H9 (cell line): Measurements from ENCODE around the gene AIFM2. TPM values are rescaled to one million over a fixed set of nuclear protein-coding genes. Genes with fewer than 3 reads are reported as not detected.
"Not testable (repeated sequence)": the region's sequence is repeated elsewhere in the genome, so short reads cannot be mapped to it uniquely, and the experiment has no call there.

Experiments used
- DNase-seq: peaks from one replicate; pipeline ENCODE4 v3.0.0-alpha.2; 2017
- H2AFZ ChIP-seq: one replicate; pipeline ENCODE4 v1.6.1; 2013; ENCODE audit warnings: mild to moderate bottlenecking, low read length, control low read depth, moderate library complexity
- H2AK5ac ChIP-seq: 2 replicates; pipeline ENCODE4 v1.6.1; 2013; ENCODE audit warnings: low read length, control low read depth, mixed read lengths; ENCODE audit not compliant: insufficient read length
- H2BK120ac ChIP-seq: one replicate; pipeline ENCODE4 v1.6.1; 2013; ENCODE audit warnings: low read depth, mild to moderate bottlenecking, low read length, control low read depth, inconsistent platforms; ENCODE audit not compliant: poor library complexity, severe bottlenecking
- H2BK12ac ChIP-seq: 2 replicates; pipeline ENCODE4 v1.6.1; 2013; ENCODE audit warnings: low read length, control low read depth, mixed read lengths, low read depth; ENCODE audit not compliant: insufficient read length
- H2BK15ac ChIP-seq: 2 replicates; pipeline ENCODE4 v1.6.1; 2013; ENCODE audit warnings: low read depth, low read length, control low read depth
- H2BK20ac ChIP-seq: one replicate; pipeline ENCODE4 v1.6.1; 2013; ENCODE audit warnings: low read depth, mild to moderate bottlenecking, low read length, control low read depth, inconsistent platforms; ENCODE audit not compliant: poor library complexity, severe bottlenecking
- H2BK5ac ChIP-seq: 2 replicates; pipeline ENCODE4 v1.6.1; 2013; ENCODE audit warnings: low read length, control low read depth, mixed read lengths; ENCODE audit not compliant: insufficient read length
- H3K14ac ChIP-seq: 2 replicates; pipeline ENCODE4 v1.6.1; 2013; ENCODE audit warnings: low read length, control low read depth; ENCODE audit not compliant: insufficient read depth
- H3K18ac ChIP-seq: 2 replicates; pipeline ENCODE4 v1.6.1; 2013; ENCODE audit warnings: low read depth, mild to moderate bottlenecking, mixed read lengths, low read length, control low read depth; ENCODE audit not compliant: insufficient read length
- H3K23ac ChIP-seq: 2 replicates; pipeline ENCODE4 v1.6.1; 2013; ENCODE audit warnings: low read length, control low read depth, mixed read lengths, low read depth; ENCODE audit not compliant: insufficient read length
- H3K23me2 ChIP-seq: 2 replicates; pipeline ENCODE4 v1.6.1; 2013; ENCODE audit warnings: low read depth, mild to moderate bottlenecking, mixed read lengths, low read length, control low read depth; ENCODE audit not compliant: insufficient read length, poor library complexity, severe bottlenecking
- H3K27ac ChIP-seq: 2 replicates; pipeline ENCODE4 v1.5.1; 2013; ENCODE audit warnings: low read length, control low read depth, mixed read lengths, low read depth; ENCODE audit not compliant: insufficient read length
- H3K27me3 ChIP-seq: 2 replicates; pipeline ENCODE4 v1.6.1; 2013; ENCODE audit warnings: low read length, control low read depth, inconsistent platforms; ENCODE audit not compliant: insufficient read depth
- H3K4ac ChIP-seq: 2 replicates; pipeline ENCODE4 v1.6.1; 2013; ENCODE audit warnings: low read depth, mild to moderate bottlenecking, control low read depth, inconsistent platforms, low read length, moderate library complexity
- H3K4me1 ChIP-seq: 2 replicates; pipeline ENCODE4 v1.6.1; 2013; ENCODE audit warnings: low read length, control low read depth, inconsistent platforms; ENCODE audit not compliant: insufficient read depth
- H3K4me2 ChIP-seq: 2 replicates; pipeline ENCODE4 v1.6.1; 2013; ENCODE audit warnings: low read length, control low read depth, mixed read lengths; ENCODE audit not compliant: insufficient read length, insufficient read depth
- H3K56ac ChIP-seq: 2 replicates; pipeline ENCODE4 v1.6.1; 2013; ENCODE audit warnings: low read depth, mild to moderate bottlenecking, mixed read lengths, low read length, control low read depth; ENCODE audit not compliant: insufficient read length
- H3K79me1 ChIP-seq: 2 replicates; pipeline ENCODE4 v1.6.1; 2013; ENCODE audit warnings: low read depth, mild to moderate bottlenecking, moderate library complexity, low read length, control low read depth, inconsistent platforms; ENCODE audit not compliant: insufficient read depth, poor library complexity, severe bottlenecking
- H3K79me2 ChIP-seq: 2 replicates; pipeline ENCODE4 v1.6.1; 2013; ENCODE audit warnings: low read length, control low read depth, inconsistent platforms; ENCODE audit not compliant: insufficient read depth
- H3K9ac ChIP-seq: 2 replicates; pipeline ENCODE4 v1.6.1; 2013; ENCODE audit warnings: low read length, control low read depth, mixed read lengths; ENCODE audit not compliant: insufficient read length; ENCODE audit errors: extremely low read depth
- H3K9me3 ChIP-seq: one replicate; pipeline ENCODE4 v1.6.1; 2013; ENCODE audit warnings: low read depth, low read length, inconsistent platforms; ENCODE audit not compliant: control insufficient read depth
- H3T11ph ChIP-seq: one replicate; pipeline ENCODE4 v1.6.1; 2013; ENCODE audit warnings: mild to moderate bottlenecking, low read length, control low read depth, inconsistent platforms
- H4K20me1 ChIP-seq: one replicate; pipeline ENCODE4 v1.6.1; 2013; ENCODE audit not compliant: control insufficient read depth, insufficient read length, insufficient read depth
- H4K5ac ChIP-seq: 2 replicates; pipeline ENCODE4 v1.6.1; 2013; ENCODE audit warnings: low read depth, mild to moderate bottlenecking, mixed read lengths, low read length, control low read depth; ENCODE audit not compliant: insufficient read length
- H4K8ac ChIP-seq: replicated peaks from 2 replicates; pipeline ENCODE4 v1.6.1; 2013; ENCODE audit warnings: low read length, control low read depth, mixed read lengths, low read depth; ENCODE audit not compliant: insufficient read length
- H4K91ac ChIP-seq: 2 replicates; pipeline ENCODE4 v1.6.1; 2013; ENCODE audit warnings: low read depth, mild to moderate bottlenecking, moderate library complexity, mixed read lengths, low read length, control low read depth; ENCODE audit not compliant: insufficient read length
- H3K27ac Mint-ChIP-seq, 3 experiments: 2 replicates in 2 of 3; 3 replicates in 1 of 3; pipeline ENCODE4 v1.8.0; 2020 to 2021; ENCODE audit warnings: mixed read lengths in 3 of 3, mild to moderate bottlenecking in 1 of 3, moderate library complexity in 1 of 3
- H3K27me3 Mint-ChIP-seq: 2 replicates; pipeline ENCODE4 v1.8.0; 2021; ENCODE audit warnings: low read depth, mild to moderate bottlenecking, moderate library complexity, mixed read lengths
- H3K36me3 Mint-ChIP-seq, 3 experiments: 2 replicates in 2 of 3; 3 replicates in 1 of 3; pipeline ENCODE4 v1.8.0; 2020 to 2021; ENCODE audit warnings: low read depth in 3 of 3, mixed read lengths in 3 of 3; ENCODE audit not compliant: insufficient read depth in 1 of 3
- H3K4me1 Mint-ChIP-seq, 2 experiments: 2 replicates each; pipeline ENCODE4 v1.8.0; 2020; ENCODE audit warnings: mixed read lengths in 2 of 2
- H3K4me3 Mint-ChIP-seq, 2 experiments: 2 replicates in 1 of 2; 3 replicates in 1 of 2; pipeline ENCODE4 v1.8.0; 2020 to 2021; ENCODE audit warnings: mild to moderate bottlenecking in 2 of 2, mixed read lengths in 2 of 2, moderate library complexity in 1 of 2
- H3K9me3 Mint-ChIP-seq, 2 experiments: 2 replicates in 1 of 2; 3 replicates in 1 of 2; pipeline ENCODE4 v1.8.0; 2020; ENCODE audit warnings: mild to moderate bottlenecking in 2 of 2, mixed read lengths in 2 of 2, moderate library complexity in 1 of 2
- CTCF ChIP-seq: fragments of 200-600 bp; sonication (generic); conservative IDR thresholded peaks from 3 replicates; pipeline ENCODE4 v1.8.0; 2021; ENCODE audit warnings: antibody characterized with exemption, mild to moderate bottlenecking
- WGBS: extraction: QIAGEN DNeasy Blood & Tissue Kit; methylation state at CpG from one replicate; pipeline ENCODE4 v1.1.7; 2013; ENCODE audit warnings: missing lambda C conversion rate, low lambda C conversion rate, mixed read lengths; ENCODE audit not compliant: insufficient read length; ENCODE audit errors: extremely low coverage; 5-methylcytosine and 5-hydroxymethylcytosine counted together
- total RNA-seq: library from RNA; stranded (reverse); gene quantifications from 2 replicates; pipeline ENCODE4 v1.2.1, GENCODE V29; 2021

The AIFM2 gene
- total RNA-seq, 1 experiment from 2014 or later = 5.3 TPM

- Histone ChIP-seq H3K23ac (no peak overlapping the region), H3K27ac (no peak overlapping the region), H3K4me1 (no peaks in the 10 kb centered on the region), H4K91ac (no peak overlapping the region), H3K79me1 (no peaks in the 10 kb centered on the region), H3K4ac (no peak overlapping the region), H3K9ac (no peak overlapping the region), H2BK15ac (no peak overlapping the region), H2BK20ac (no peak overlapping the region), H3K56ac (no peak overlapping the region), H4K8ac (no peak overlapping the region), H3K4me2 (no peak overlapping the region), H2BK120ac (no peak overlapping the region), H2AK5ac (no peak overlapping the region), H3K14ac (no peak overlapping the region), H3T11ph (no peak overlapping the region), H4K5ac (no peak overlapping the region), H2BK5ac (no peak overlapping the region), H3K79me2 (no peaks in the 10 kb centered on the region), H3K9me3 (no peaks in the 10 kb centered on the region), H3K27me3 (no peaks in the 10 kb centered on the region), H3K18ac (no peak overlapping the region), H3K23me2 (no peaks in the 10 kb centered on the region), H4K20me1 (no peaks in the 10 kb centered on the region), H2AFZ (no peak overlapping the region), H2BK12ac (no peak overlapping the region)
- no peak for DNase-seq
- Mint-ChIP-seq H3K27me3 (peaks cover 4% of the 10 kb centered on the region; the same call in 1 of the 2 replicates), H3K4me3 (no peak overlapping the region), H3K27ac (no peak overlapping the region), H3K36me3 (peaks cover 4 to 22% (median 7%) of the 10 kb centered on the region in 3 experiments; a peak in 5 of 7 replicates), H3K4me1 (peaks cover 8% of the 10 kb centered on the region in 2 experiments), H3K9me3 (no peaks in the 10 kb centered on the region)
- WGBS = no CpG with 5 or more reads among the region's 3 CpGs
- no peak for TF ChIP-seq CTCF
Measured at GRCh38 chr10:70101668-70102067, 31.0 kb downstream of the AIFM2 start.

- WGBS = no CpG with 5 or more reads among the region's 11 CpGs
- H3K36me3 Mint-ChIP-seq = peaks cover 4 to 23% (median 7%) of the 10 kb centered on the region in 3 experiments; a peak in 5 of 7 replicates
- H3K23me2 ChIP-seq = not testable (repeated sequence)
Measured at GRCh38 chr10:70101068-70101562, 31.5 kb downstream of the AIFM2 start.

More at GRCh38 chr10:70101068-70101562, 31.5 kb downstream of the AIFM2 start:
- not testable (repeated sequence) for H2BK12ac ChIP-seq, H3K27me3 ChIP-seq, H2BK5ac ChIP-seq, H2BK20ac ChIP-seq, H3K4me1 ChIP-seq, H2AK5ac ChIP-seq, H3K14ac ChIP-seq, H3K18ac ChIP-seq, H4K5ac ChIP-seq, H3K23ac ChIP-seq, H3K4me3 Mint-ChIP-seq, H4K91ac ChIP-seq, H3K4me2 ChIP-seq, H2BK120ac ChIP-seq, H3K79me2 ChIP-seq, H2AFZ ChIP-seq, H3K27ac ChIP-seq, H3K4ac ChIP-seq, H3K9ac ChIP-seq, DNase-seq, H3K56ac ChIP-seq, H3K79me1 ChIP-seq, H3T11ph ChIP-seq, H3K9me3 ChIP-seq, H3K9me3 Mint-ChIP-seq, H3K27ac Mint-ChIP-seq, H2BK15ac ChIP-seq, H3K4me1 Mint-ChIP-seq, H4K8ac ChIP-seq, H3K27me3 Mint-ChIP-seq, H4K20me1 ChIP-seq
